Measurements from ENCODE around the gene SORCS1.

Gene SORCS1

GRCh38 chr10:106565546-106565945 lies 599.0 kb downstream of the SORCS1 start:
- Histone ChIP-seq H3K4me1 (ENCODE audit: control insufficient read depth, insufficient read depth, low read length) (peaks cover 12% of the 10 kb centered on the region), H3K36me3 (ENCODE audit: control insufficient read depth, insufficient read depth, low read length) (no peaks in the 10 kb centered on the region)

GRCh38 chr10:106563384-106563783 lies 601.1 kb downstream of the SORCS1 start:
- Histone ChIP-seq H3K36me3 (ENCODE audit: control insufficient read depth, insufficient read depth, low read length) (no peaks in the 10 kb centered on the region), H3K9me3 (ENCODE audit: control insufficient read depth, insufficient read depth, low read length) (no peaks in the 10 kb centered on the region), H3K9ac (ENCODE audit: low read depth, low read length) (no peak overlapping the region), H3K27ac (ENCODE audit: low read depth, low read length) (no peak overlapping the region), H3K4me1 (ENCODE audit: control insufficient read depth, insufficient read depth, low read length) (peaks cover 12% of the 10 kb centered on the region), H3K4me3 (ENCODE audit: low read depth, low read length) (no peak overlapping the region), H3K27me3 (ENCODE audit: control insufficient read depth, insufficient read depth, low read length) (no peaks in the 10 kb centered on the region)

More at GRCh38 chr10:106565546-106565945, 599.0 kb downstream of the SORCS1 start:
- no peak overlapping the region for H3K4me3 ChIP-seq (ENCODE audit: low read depth, low read length)
- no peak overlapping the region for H3K27ac ChIP-seq (ENCODE audit: low read depth, low read length)
- H3K9me3 ChIP-seq (ENCODE audit: control insufficient read depth, insufficient read depth, low read length): no peaks in the 10 kb centered on the region
- no peaks in the 10 kb centered on the region for H3K27me3 ChIP-seq (ENCODE audit: control insufficient read depth, insufficient read depth, low read length)
- no peak overlapping the region for H3K9ac ChIP-seq (ENCODE audit: low read depth, low read length)

DNA sequence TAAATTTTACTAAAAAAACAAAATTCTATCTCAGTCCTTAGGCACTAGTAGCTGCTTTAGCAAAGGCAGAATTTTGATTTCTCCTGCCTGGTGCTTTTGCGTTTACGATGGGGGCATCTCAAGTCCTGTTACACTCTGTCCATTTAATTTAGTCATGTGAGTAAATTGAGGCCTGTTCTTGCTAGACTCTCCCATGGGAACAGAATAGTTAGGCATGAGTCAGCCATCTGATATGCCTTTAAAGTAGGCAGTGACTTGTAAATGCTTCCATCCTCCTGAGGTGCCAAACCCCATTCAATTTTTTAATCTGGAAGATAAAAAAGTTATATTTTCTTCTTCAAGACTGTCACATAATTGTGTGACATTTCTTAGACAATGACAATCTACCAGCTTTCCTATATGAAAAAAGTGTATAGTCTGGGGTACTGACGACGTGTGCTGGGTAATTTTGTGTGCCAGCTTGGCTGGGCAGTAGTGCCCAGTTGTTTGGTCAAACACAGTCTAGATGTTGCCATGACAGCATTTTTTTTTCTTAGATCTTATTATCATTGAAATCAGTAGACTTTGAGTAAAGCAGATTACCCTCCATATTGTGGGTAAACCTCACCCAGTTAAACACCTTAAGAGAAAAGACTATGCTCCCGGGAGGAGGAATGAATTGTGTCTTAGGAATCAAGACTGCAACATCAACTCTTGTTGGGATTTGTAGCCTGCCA lies 603.4 kb downstream of the SORCS1 start:
- H3K27me3 ChIP-seq (ENCODE audit: control insufficient read depth, insufficient read depth, low read length): no peaks in the 10 kb centered on the region
- H3K4me3 ChIP-seq (ENCODE audit: low read depth, low read length): no peak overlapping the region
- H3K9ac ChIP-seq (ENCODE audit: low read depth, low read length): no peak overlapping the region
- no peak overlapping the region for H3K27ac ChIP-seq (ENCODE audit: low read depth, low read length)
- H3K4me1 ChIP-seq (ENCODE audit: control insufficient read depth, insufficient read depth, low read length): peaks cover 12% of the 10 kb centered on the region
- no peaks in the 10 kb centered on the region for H3K36me3 ChIP-seq (ENCODE audit: control insufficient read depth, insufficient read depth, low read length)
- no peaks in the 10 kb centered on the region for H3K9me3 ChIP-seq (ENCODE audit: control insufficient read depth, insufficient read depth, low read length)

- H3K36me3 ChIP-seq (ENCODE audit: control insufficient read depth, insufficient read depth, low read length): no peaks in the 10 kb centered on the region
- H3K9me3 ChIP-seq (ENCODE audit: control insufficient read depth, insufficient read depth, low read length): no peaks in the 10 kb centered on the region
- H3K27ac ChIP-seq (ENCODE audit: low read depth, low read length): no peak overlapping the region
- H3K9ac ChIP-seq (ENCODE audit: low read depth, low read length): no peak overlapping the region
- H3K4me3 ChIP-seq (ENCODE audit: low read depth, low read length): no peak overlapping the region
- H3K4me1 ChIP-seq (ENCODE audit: control insufficient read depth, insufficient read depth, low read length): peaks cover 8% of the 10 kb centered on the region
- no peaks in the 10 kb centered on the region for H3K27me3 ChIP-seq (ENCODE audit: control insufficient read depth, insufficient read depth, low read length)
These were observed 605.1 kb downstream of the SORCS1 start for GRCh38 chr10:106559442-106559841.

DNA sequence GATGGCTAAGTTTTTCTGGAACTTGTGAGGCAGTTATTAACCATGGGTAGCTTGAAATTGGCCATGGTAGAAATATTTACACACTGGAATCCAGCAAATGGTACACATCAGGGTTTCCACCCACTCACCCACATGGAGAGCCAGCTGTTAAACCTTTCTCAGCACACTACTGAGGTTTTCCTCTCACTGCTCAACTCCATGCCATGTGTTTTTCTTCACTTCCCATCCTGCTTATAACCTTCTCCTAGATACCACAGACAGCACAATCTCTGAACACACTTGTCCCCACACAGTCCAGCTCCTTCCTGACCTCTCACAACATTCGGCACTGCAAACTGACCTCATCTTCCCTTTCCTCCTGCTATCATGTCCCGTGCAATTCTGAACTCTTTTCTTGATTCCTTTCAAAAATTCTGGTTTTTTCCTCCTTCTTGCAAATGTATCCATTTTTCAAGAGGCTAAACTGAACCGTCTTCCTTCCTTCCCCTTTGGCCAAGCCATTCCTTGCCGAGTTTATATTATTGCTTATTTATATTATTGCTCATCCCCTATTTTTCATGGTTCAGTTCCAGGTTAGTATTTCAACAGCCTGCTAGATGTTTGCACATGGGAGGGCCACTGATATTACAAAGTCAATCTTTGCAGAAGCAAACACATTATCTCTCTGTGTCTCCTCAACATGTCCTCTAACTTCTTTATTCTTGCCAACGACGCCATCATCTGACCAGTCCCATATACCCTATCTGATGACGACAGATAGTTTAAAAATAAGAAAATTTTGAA lies 606.4 kb downstream of the SORCS1 start:
- no peak overlapping the region for H3K9ac ChIP-seq (ENCODE audit: low read depth, low read length)
- no peaks in the 10 kb centered on the region for H3K27me3 ChIP-seq (ENCODE audit: control insufficient read depth, insufficient read depth, low read length)
- no peak overlapping the region for H3K4me3 ChIP-seq (ENCODE audit: low read depth, low read length)
- no peaks in the 10 kb centered on the region for H3K36me3 ChIP-seq (ENCODE audit: control insufficient read depth, insufficient read depth, low read length)
- H3K27ac ChIP-seq (ENCODE audit: low read depth, low read length): no peak overlapping the region
- H3K9me3 ChIP-seq (ENCODE audit: control insufficient read depth, insufficient read depth, low read length): no peaks in the 10 kb centered on the region
- peaks cover 2% of the 10 kb centered on the region; the same call in 1 of the 2 replicates for H3K4me1 ChIP-seq (ENCODE audit: control insufficient read depth, insufficient read depth, low read length)

- Histone ChIP-seq H3K9me3 (ENCODE audit: control insufficient read depth, insufficient read depth, low read length) (no peaks in the 10 kb centered on the region), H3K4me1 (ENCODE audit: control insufficient read depth, insufficient read depth, low read length) (no peaks in the 10 kb centered on the region), H3K27ac (ENCODE audit: low read depth, low read length) (no peak overlapping the region), H3K9ac (ENCODE audit: low read depth, low read length) (no peak overlapping the region), H3K27me3 (ENCODE audit: control insufficient read depth, insufficient read depth, low read length) (no peaks in the 10 kb centered on the region), H3K4me3 (ENCODE audit: low read depth, low read length) (no peak overlapping the region), H3K36me3 (ENCODE audit: control insufficient read depth, insufficient read depth, low read length) (no peaks in the 10 kb centered on the region)
These were observed 607.5 kb downstream of the SORCS1 start for GRCh38 chr10:106557053-106557452.

- H3K9ac ChIP-seq (ENCODE audit: low read depth, low read length): no peak overlapping the region
- no peaks in the 10 kb centered on the region for H3K27me3 ChIP-seq (ENCODE audit: control insufficient read depth, insufficient read depth, low read length)
- H3K9me3 ChIP-seq (ENCODE audit: control insufficient read depth, insufficient read depth, low read length): no peaks in the 10 kb centered on the region
- H3K36me3 ChIP-seq (ENCODE audit: control insufficient read depth, insufficient read depth, low read length): no peaks in the 10 kb centered on the region
- H3K4me1 ChIP-seq (ENCODE audit: control insufficient read depth, insufficient read depth, low read length): no peaks in the 10 kb centered on the region
- no peak overlapping the region for H3K27ac ChIP-seq (ENCODE audit: low read depth, low read length)
- no peak overlapping the region for H3K4me3 ChIP-seq (ENCODE audit: low read depth, low read length)
These were observed 608.9 kb downstream of the SORCS1 start for GRCh38 chr10:106555599-106555998.

GRCh38 chr10:106551501-106552062 lies 612.9 kb downstream of the SORCS1 start:
- H3K36me3 ChIP-seq (ENCODE audit: control insufficient read depth, insufficient read depth, low read length): no peaks in the 10 kb centered on the region
- no peaks in the 10 kb centered on the region for H3K4me1 ChIP-seq (ENCODE audit: control insufficient read depth, insufficient read depth, low read length)
- H3K27me3 ChIP-seq (ENCODE audit: control insufficient read depth, insufficient read depth, low read length): no peaks in the 10 kb centered on the region
- H3K4me3 ChIP-seq (ENCODE audit: low read depth, low read length): no peak overlapping the region
- no peak overlapping the region for H3K9ac ChIP-seq (ENCODE audit: low read depth, low read length)
- no peaks in the 10 kb centered on the region for H3K9me3 ChIP-seq (ENCODE audit: control insufficient read depth, insufficient read depth, low read length)
- no peak overlapping the region for H3K27ac ChIP-seq (ENCODE audit: low read depth, low read length)

DNA sequence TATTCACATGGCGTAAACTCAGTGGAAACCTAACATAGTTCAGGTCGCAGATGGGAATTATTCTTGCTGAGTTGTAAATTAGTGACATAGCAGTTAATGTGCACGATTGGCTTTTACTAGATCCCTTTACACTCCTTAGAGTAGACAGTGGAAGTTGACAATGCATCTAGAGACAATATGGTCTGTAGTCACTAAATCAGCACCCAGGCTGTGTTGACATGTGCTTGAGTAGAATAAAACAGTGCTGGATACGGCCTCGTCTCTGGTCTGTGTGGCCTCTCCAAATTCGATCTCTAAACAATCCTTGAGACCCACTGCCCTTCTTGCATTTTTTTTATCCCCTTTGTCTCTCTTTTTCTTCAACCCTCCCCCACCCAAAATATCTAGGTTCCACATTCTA lies 615.7 kb downstream of the SORCS1 start:
- H3K9ac ChIP-seq (ENCODE audit: low read depth, low read length): no peak overlapping the region
- H3K4me3 ChIP-seq (ENCODE audit: low read depth, low read length): no peak overlapping the region
- H3K36me3 ChIP-seq (ENCODE audit: control insufficient read depth, insufficient read depth, low read length): no peaks in the 10 kb centered on the region

DNA sequence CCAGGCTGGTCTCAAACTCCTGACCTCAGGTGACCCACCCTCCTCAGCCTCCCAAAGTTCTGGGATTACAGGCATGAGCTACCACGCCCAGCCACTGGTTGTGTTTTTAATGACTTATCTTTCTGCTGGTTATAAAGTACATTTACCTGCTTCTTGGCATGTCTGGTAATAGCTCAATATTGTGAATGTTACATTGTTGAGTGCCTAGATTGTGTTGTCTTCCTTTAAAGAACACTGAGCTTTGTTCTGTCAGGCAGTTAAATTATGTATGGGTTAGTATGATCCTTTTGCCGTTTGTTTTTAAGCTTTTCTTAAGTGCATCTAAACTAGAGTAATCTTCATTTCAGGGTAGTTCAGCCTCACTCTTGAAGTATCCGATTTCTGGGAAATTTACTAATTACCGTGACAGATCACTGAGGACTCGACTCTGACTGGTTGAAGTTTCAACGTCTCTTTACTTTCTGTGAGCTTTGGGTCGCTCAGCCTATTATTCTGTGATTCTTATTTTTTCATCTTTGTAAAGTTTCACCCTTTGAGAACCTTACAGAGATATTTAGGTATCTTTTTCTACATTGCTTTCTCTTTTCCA lies 617.4 kb downstream of the SORCS1 start:
- Histone ChIP-seq H3K27me3 (ENCODE audit: control insufficient read depth, insufficient read depth, low read length) (no peaks in the 10 kb centered on the region), H3K9me3 (ENCODE audit: control insufficient read depth, insufficient read depth, low read length) (no peaks in the 10 kb centered on the region), H3K36me3 (ENCODE audit: control insufficient read depth, insufficient read depth, low read length) (no peaks in the 10 kb centered on the region), H3K9ac (ENCODE audit: low read depth, low read length) (no peak overlapping the region), H3K4me1 (ENCODE audit: control insufficient read depth, insufficient read depth, low read length) (no peaks in the 10 kb centered on the region), H3K4me3 (ENCODE audit: low read depth, low read length) (no peak overlapping the region), H3K27ac (ENCODE audit: low read depth, low read length) (no peak overlapping the region)

More for the DNA sequence above, 615.7 kb downstream of the SORCS1 start:
- H3K27me3 ChIP-seq (ENCODE audit: control insufficient read depth, insufficient read depth, low read length): no peaks in the 10 kb centered on the region
- no peak overlapping the region for H3K27ac ChIP-seq (ENCODE audit: low read depth, low read length)
- no peaks in the 10 kb centered on the region for H3K4me1 ChIP-seq (ENCODE audit: control insufficient read depth, insufficient read depth, low read length)
- no peaks in the 10 kb centered on the region for H3K9me3 ChIP-seq (ENCODE audit: control insufficient read depth, insufficient read depth, low read length)

DNA sequence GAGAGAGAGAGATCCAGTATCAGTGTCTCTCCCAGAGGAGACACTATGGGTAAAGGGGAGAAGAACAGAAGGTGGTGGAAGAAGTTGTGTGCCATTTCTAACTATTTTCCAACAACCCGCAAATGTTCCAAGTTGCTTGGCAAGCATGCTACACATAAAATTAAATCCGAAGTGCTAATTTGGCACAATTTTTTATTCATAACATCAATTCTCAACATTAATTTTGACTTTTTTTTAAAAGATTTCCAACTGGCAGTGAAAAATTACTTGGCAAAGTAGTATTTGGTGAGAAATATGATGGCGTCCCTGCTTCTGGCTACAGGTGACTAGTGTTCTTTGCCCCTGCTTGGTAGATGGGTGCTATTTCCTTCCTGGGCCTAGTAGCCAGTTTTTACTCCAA lies 622.0 kb downstream of the SORCS1 start:
- no peak overlapping the region for H3K9ac ChIP-seq (ENCODE audit: low read depth, low read length)
- H3K9me3 ChIP-seq (ENCODE audit: control insufficient read depth, insufficient read depth, low read length): no peaks in the 10 kb centered on the region

More for the DNA sequence above, 622.0 kb downstream of the SORCS1 start:
- H3K36me3 ChIP-seq (ENCODE audit: control insufficient read depth, insufficient read depth, low read length): no peaks in the 10 kb centered on the region
- H3K4me3 ChIP-seq (ENCODE audit: low read depth, low read length): no peak overlapping the region
- peaks cover 30% of the 10 kb centered on the region for H3K27me3 ChIP-seq (ENCODE audit: control insufficient read depth, insufficient read depth, low read length)
- H3K27ac ChIP-seq (ENCODE audit: low read depth, low read length): no peak overlapping the region
- H3K4me1 ChIP-seq (ENCODE audit: control insufficient read depth, insufficient read depth, low read length): no peaks in the 10 kb centered on the region; the same call in 1 of the 2 replicates
